ENCODE results near the gene PCSK4. TPM values are rescaled to one million over a fixed set of nuclear protein-coding genes. Genes with fewer than 3 reads are reported as not detected.
A peak's percentile ranks its signal among the peaks of the same experiment; 100 is the strongest.
"Not testable (repeated sequence)": the region's sequence is repeated elsewhere in the genome, so short reads cannot be mapped to it uniquely, and the experiment has no call there.

Gene PCSK4
- total RNA-seq, 2 experiments from 2014 or later, result 1.5 to 1.7 TPM

- H3K36me3 Mint-ChIP-seq (ENCODE audit: low read depth), result no peaks in the 10 kb centered on the region
- H3K4me3 Mint-ChIP-seq, result peak overlapping the region; percentile 77
- CTCF ChIA-PET, result no interaction called here
- peak overlapping the region; percentile 20 for H3K27ac Mint-ChIP-seq
- H3K27me3 Mint-ChIP-seq (ENCODE audit: low read depth), result peaks cover 15% of the 10 kb centered on the region
- peaks cover 21% of the 10 kb centered on the region for H3K4me1 Mint-ChIP-seq (ENCODE audit: low read depth)
- intact Hi-C loops (cut with micrococcal nuclease), result loop anchor here (1.0 kb wide), 1 partner anchor 18 kb away; the partner anchor contains the start of gene PCSK4
- H3K9me3 Mint-ChIP-seq, result no peaks in the 10 kb centered on the region
- peak; percentile 89 for DNase-seq
These were observed 17.8 kb upstream of the PCSK4 start for GRCh38 chr19:1507763-1508506.

DNA sequence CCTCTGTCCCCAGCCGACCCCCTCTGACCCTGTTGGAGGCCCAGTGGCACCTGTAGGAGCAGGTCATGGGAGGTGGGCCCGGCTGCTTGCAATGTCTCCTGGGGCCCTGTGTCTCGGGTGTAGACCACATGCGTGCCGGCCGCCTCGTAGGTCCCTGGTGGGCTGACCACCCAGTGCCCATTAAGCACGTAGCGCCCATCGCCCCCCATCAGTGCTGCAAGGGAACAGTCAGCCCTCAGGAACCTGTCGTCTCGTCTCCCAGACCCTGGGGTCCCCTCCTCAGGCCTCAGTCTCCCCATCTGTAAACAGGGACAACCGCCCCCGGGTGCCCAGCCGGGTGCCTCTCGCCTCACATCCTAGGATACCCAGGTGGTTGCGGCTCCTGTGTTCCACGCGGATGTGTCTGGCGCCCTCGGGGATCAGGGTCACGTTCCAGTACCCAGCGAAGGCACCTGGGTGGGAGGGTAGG lies 17.1 kb upstream of the PCSK4 start:
- Mint-ChIP-seq H3K9me3 (no peaks in the 10 kb centered on the region), H3K4me1 (ENCODE audit: low read depth) (peaks cover 19% of the 10 kb centered on the region), H3K27ac (no peak overlapping the region), H3K27me3 (ENCODE audit: low read depth) (peaks cover 20% of the 10 kb centered on the region), H3K36me3 (ENCODE audit: low read depth) (no peaks in the 10 kb centered on the region), H3K4me3 (no peak overlapping the region)
- intact Hi-C loops (cut with micrococcal nuclease), result loop anchor here (1.0 kb wide), 1 partner anchor 17 kb away; the partner anchor contains the start of gene PCSK4
- DNase-seq, result no peak
- CTCF ChIA-PET, result no interaction called here

DNA sequence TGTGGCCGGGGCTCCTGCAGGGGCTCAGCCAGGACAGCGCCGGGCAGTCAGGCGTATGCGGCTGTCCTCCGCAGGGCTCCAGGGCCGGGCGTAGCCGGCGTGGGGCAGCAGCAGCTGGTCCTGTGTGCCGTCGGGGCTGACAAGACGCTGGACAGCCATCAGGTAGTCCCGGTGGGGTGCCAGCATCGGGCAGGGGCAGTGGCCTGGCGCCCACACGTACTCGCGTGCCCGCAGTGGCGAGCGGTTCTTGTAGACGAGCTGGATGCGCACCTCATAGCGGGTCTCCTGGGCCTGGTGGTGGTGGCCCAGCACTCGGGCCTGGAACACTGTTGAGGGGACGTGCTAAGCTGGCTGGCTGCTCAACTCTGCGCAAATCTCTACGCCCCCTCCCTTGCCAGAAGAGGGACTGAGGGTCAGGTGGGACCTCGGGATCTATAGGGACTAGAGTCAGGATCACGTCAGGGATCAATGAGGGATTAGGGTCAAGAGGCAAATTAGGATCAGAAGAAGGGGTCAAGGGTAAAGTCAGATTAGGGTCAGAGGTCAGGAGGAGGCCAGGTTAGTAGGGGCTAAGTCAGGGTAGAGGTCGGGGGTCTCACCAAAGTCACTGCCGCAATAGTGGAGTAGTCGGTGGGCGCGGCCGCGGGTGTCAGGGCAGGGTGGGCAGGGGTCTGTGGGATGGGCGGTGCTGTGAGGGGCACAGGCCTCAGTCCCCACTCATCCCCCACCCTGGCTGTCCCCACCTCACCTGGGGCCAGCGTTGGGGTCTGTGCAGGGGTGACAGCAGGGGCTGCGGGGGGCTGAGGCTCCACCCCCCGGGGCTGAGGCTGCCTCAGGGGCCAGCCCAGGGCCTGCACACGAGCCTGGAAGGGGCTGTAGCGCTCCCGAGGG lies 16.1 kb upstream of the PCSK4 start:
- H3K27ac Mint-ChIP-seq, result no peak overlapping the region
- peaks cover 19% of the 10 kb centered on the region for H3K27me3 Mint-ChIP-seq (ENCODE audit: low read depth)
- H3K36me3 Mint-ChIP-seq (ENCODE audit: low read depth), result no peaks in the 10 kb centered on the region
- intact Hi-C loops (cut with micrococcal nuclease), result no loop called here
- CTCF ChIA-PET, result interaction anchor here (1.0 kb wide), 1 partner anchor 24 kb away, joined by 3 read pairs; no protein-coding TSS in a partner anchor
- no peak for DNase-seq
- no peaks in the 10 kb centered on the region for H3K9me3 Mint-ChIP-seq
- H3K4me1 Mint-ChIP-seq (ENCODE audit: low read depth), result peaks cover 18% of the 10 kb centered on the region
- H3K4me3 Mint-ChIP-seq, result no peak overlapping the region

DNA sequence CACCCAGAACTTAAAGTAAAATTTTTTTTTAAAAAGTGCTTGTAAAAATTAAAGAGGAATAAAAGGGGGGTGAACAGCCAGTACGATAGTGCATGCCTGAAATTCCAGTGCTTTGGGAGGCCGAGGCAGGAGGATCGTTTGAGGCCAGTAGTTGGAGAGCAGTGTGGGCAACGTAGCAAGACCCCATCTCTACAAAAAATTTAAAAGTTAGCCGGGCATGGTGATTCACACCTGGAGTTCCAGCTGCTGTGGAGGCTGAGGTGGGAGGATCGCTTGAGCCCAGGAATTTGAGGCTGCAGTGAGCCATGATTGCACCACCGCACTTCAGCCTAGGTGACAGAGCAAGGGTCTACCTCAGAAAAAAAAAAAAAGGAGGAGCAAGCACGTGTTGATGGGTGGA lies 14.9 kb upstream of the PCSK4 start:
- DNase-seq, result no peak
- CTCF ChIA-PET, result interaction anchor here (0.6 to 2.7 kb wide), 2 partner anchors 12 to 215 kb away, joined by 3 to 7 read pairs; no protein-coding TSS in a partner anchor
- H3K4me3 Mint-ChIP-seq, result no peak overlapping the region
- peaks cover 17% of the 10 kb centered on the region for H3K4me1 Mint-ChIP-seq (ENCODE audit: low read depth)
- H3K27me3 Mint-ChIP-seq (ENCODE audit: low read depth), result peaks cover 16% of the 10 kb centered on the region
- H3K27ac Mint-ChIP-seq, result no peak overlapping the region
- no peaks in the 10 kb centered on the region for H3K36me3 Mint-ChIP-seq (ENCODE audit: low read depth)
- intact Hi-C loops (cut with micrococcal nuclease), result no loop called here
- no peaks in the 10 kb centered on the region for H3K9me3 Mint-ChIP-seq

GRCh38 chr19:1503925-1504773 lies 14.0 kb upstream of the PCSK4 start:
- Mint-ChIP-seq H3K27me3 (ENCODE audit: low read depth) (peaks cover 13% of the 10 kb centered on the region), H3K9me3 (no peaks in the 10 kb centered on the region), H3K4me1 (ENCODE audit: low read depth) (peaks cover 13% of the 10 kb centered on the region), H3K4me3 (no peak overlapping the region), H3K27ac (no peak overlapping the region), H3K36me3 (ENCODE audit: low read depth) (no peaks in the 10 kb centered on the region)
- CTCF ChIA-PET, result interaction anchor here (0.5 to 2.7 kb wide), 4 partner anchors 11 to 606 kb away, joined by 3 to 7 read pairs (median 3); no protein-coding TSS in a partner anchor
- DNase-seq, result no peak
- intact Hi-C loops (cut with micrococcal nuclease), result no loop called here

DNA sequence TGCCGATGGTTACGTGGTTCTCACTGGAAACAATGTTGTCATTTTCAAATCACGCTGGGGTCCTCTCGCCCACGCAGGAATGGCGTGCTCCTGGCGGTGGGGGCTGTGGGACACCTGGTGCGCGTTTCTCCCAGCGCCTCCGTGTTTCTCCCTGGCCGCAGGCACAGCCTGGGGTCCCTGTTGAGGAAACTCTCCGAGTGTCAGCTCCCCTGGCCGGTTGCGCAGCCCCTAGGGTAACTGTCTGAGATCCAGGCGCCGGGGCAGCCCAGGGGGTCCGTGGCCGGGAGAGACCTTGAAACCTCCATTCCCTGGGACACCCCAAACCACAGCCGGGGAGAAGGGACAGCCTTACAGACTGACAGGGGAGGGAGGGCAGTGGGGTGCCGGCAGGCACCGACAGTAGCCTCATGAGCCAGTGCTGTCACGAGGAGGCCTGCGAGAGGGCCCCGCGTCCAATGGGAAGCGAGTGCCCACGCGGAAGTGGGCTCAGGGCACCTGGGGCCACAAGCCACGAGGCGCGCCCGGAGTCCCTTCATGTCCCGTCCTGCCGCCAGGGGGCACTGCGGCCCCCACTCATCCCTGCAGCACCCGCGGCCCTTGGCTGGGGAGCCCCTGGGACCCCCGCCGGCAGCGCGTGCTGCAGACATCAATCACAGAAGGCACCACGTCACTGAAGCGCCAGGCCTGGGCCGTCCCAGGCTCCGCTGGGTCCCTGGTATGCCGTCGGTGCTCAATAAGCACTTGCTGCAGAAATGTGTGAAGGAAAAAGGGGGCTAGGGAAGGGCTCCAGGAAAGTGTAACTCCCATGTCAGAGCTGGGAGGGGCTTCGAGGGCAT lies 13.2 kb upstream of the PCSK4 start:
- Mint-ChIP-seq H3K9me3 (no peaks in the 10 kb centered on the region), H3K4me1 (ENCODE audit: low read depth) (peaks cover 11% of the 10 kb centered on the region), H3K27ac (no peak overlapping the region), H3K36me3 (ENCODE audit: low read depth) (no peaks in the 10 kb centered on the region), H3K4me3 (no peak overlapping the region), H3K27me3 (ENCODE audit: low read depth) (peaks cover 13% of the 10 kb centered on the region)
- peak; percentile 72 for DNase-seq
- CTCF ChIA-PET, result interaction anchor here (0.5 to 2.7 kb wide), 3 partner anchors 10 to 605 kb away, joined by 3 to 7 read pairs (median 3); no protein-coding TSS in a partner anchor
- intact Hi-C loops (cut with micrococcal nuclease), result no loop called here

- no peaks in the 10 kb centered on the region for H3K36me3 Mint-ChIP-seq (ENCODE audit: low read depth)
- no peak for DNase-seq
- intact Hi-C loops (cut with micrococcal nuclease), result no loop called here
- no peak overlapping the region for H3K27ac Mint-ChIP-seq
- peaks cover 7% of the 10 kb centered on the region for H3K4me1 Mint-ChIP-seq (ENCODE audit: low read depth)
- no peak overlapping the region for H3K4me3 Mint-ChIP-seq
- CTCF ChIA-PET, result interaction anchor here (1.1 to 2.7 kb wide), 3 partner anchors 10 to 57 kb away, joined by 3 to 7 read pairs (median 3); no protein-coding TSS in a partner anchor
- peaks cover 13% of the 10 kb centered on the region for H3K27me3 Mint-ChIP-seq (ENCODE audit: low read depth)
- no peaks in the 10 kb centered on the region for H3K9me3 Mint-ChIP-seq
These were observed 12.4 kb upstream of the PCSK4 start for GRCh38 chr19:1502433-1503088.

DNA sequence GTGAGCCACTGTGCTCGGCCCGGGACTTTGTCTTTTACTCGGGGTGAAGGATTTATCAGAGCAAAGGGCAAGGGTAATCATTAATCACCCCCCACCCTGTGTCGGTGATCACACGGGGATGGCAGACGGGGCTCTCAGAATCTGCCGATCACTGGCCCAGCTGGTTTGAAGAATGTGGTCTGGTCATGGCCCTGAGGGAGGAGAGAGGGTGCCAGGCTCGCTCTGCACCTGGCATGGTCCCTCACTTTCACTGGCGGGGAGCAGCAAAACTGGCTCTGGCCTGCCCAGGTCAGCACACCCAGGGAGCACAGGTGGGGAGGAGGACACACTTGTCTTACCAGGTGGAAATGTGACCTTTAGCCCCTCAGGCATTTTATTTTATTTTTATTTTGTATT lies 11.0 kb upstream of the PCSK4 start:
- no peak overlapping the region for H3K27ac Mint-ChIP-seq
- H3K4me3 Mint-ChIP-seq, result no peak overlapping the region
- intact Hi-C loops (cut with micrococcal nuclease), result no loop called here
- H3K9me3 Mint-ChIP-seq, result no peaks in the 10 kb centered on the region
- peaks cover 6% of the 10 kb centered on the region for H3K4me1 Mint-ChIP-seq (ENCODE audit: low read depth)
- no peaks in the 10 kb centered on the region for H3K36me3 Mint-ChIP-seq (ENCODE audit: low read depth)
- DNase-seq, result no peak
- H3K27me3 Mint-ChIP-seq (ENCODE audit: low read depth), result peaks cover 13% of the 10 kb centered on the region
- CTCF ChIA-PET, result interaction anchor here (1.0 to 1.1 kb wide), 2 partner anchors 11 to 56 kb away, joined by 3 read pairs; partner anchors contain the start of gene PCSK4

GRCh38 chr19:1499231-1499630 lies 9.1 kb upstream of the PCSK4 start:
- H3K4me3 Mint-ChIP-seq; H3K27me3 Mint-ChIP-seq (ENCODE audit: low read depth); DNase-seq; intact Hi-C loops (cut with micrococcal nuclease); H3K36me3 Mint-ChIP-seq (ENCODE audit: low read depth); CTCF ChIA-PET; H3K27ac Mint-ChIP-seq; H3K9me3 Mint-ChIP-seq; H3K4me1 Mint-ChIP-seq (ENCODE audit: low read depth): not testable (repeated sequence)

GRCh38 chr19:1497578-1498235 lies 7.6 kb upstream of the PCSK4 start:
- no peak for DNase-seq
- Mint-ChIP-seq H3K27me3 (ENCODE audit: low read depth) (peaks cover 2% of the 10 kb centered on the region), H3K36me3 (ENCODE audit: low read depth) (no peaks in the 10 kb centered on the region), H3K9me3 (no peaks in the 10 kb centered on the region), H3K4me3 (no peak overlapping the region), H3K27ac (no peak overlapping the region), H3K4me1 (ENCODE audit: low read depth) (peaks cover 2% of the 10 kb centered on the region)
- intact Hi-C loops (cut with micrococcal nuclease), result no loop called here
- CTCF ChIA-PET, result no interaction called here

Measured in activated naive CD4-positive, alpha-beta T cell treated with anti-CD3 and anti-CD28 coated beads for 36 hours (primary cell).